HepG2 (cell line): ENCODE measurements around the gene IGF2BP1. TPM values are rescaled to one million over a fixed set of nuclear protein-coding genes. Genes with fewer than 3 reads are reported as not detected.

Source experiments
- EEA1 ChIP-seq: sonication (generic); formaldehyde crosslinking; IDR thresholded peaks from 2 replicates; pipeline ENCODE4 v1.5.1; 2020; ENCODE audit warnings: mild to moderate bottlenecking, missing genetic modification reagents, borderline replicate concordance
- HDAC2 ChIP-seq: sonication (generic); formaldehyde crosslinking; IDR thresholded peaks from 2 replicates; pipeline ENCODE4 v1.4.0; 2020; ENCODE audit warnings: missing genetic modification reagents
- ISX ChIP-seq: sonication (generic); formaldehyde crosslinking; conservative IDR thresholded peaks from 2 replicates; pipeline ENCODE4 v1.5.0; 2020; ENCODE audit warnings: missing genetic modification reagents
- MAFK ChIP-seq, 2 experiments: IDR thresholded peaks in 1 of 2; conservative IDR thresholded peaks in 1 of 2; 2 replicates each; pipeline ENCODE4 v1.6.1; 2011; ENCODE audit warnings: improper control_type of control experiment in 2 of 2, low read length in 2 of 2
- NFIB ChIP-seq: sonication (generic); formaldehyde crosslinking; IDR thresholded peaks from 2 replicates; pipeline ENCODE4 v1.9.0; 2021; ENCODE audit warnings: missing genetic modification reagents, mild to moderate bottlenecking, borderline replicate concordance
- PREB ChIP-seq: sonication (generic); formaldehyde crosslinking; IDR thresholded peaks from 2 replicates; pipeline ENCODE4 v1.4.0; 2020; ENCODE audit warnings: missing genetic modification reagents
- PTBP1 ChIP-seq: fragments of 200-400 bp; formaldehyde crosslinking; IDR thresholded peaks from 2 replicates; pipeline ENCODE4 v1.6.1; 2018; ENCODE audit warnings: low read length, low read depth; ENCODE audit not compliant: poor library complexity, severe bottlenecking
- SIX1 ChIP-seq: sonication (generic); formaldehyde crosslinking; IDR thresholded peaks from 2 replicates; pipeline ENCODE4 v1.4.0; 2020; ENCODE audit warnings: missing genetic modification reagents, borderline replicate concordance
- SOX13 ChIP-seq, 3 experiments: fragments of 450-650 bp in 1 of 3; sonication (generic) in 1 of 3; formaldehyde crosslinking in 1 of 3; IDR thresholded peaks in 2 of 3; conservative IDR thresholded peaks in 1 of 3; 2 replicates each; pipeline versions ENCODE4 v1.5.0 to v1.6.1; 2016 to 2020; ENCODE audit warnings: antibody characterized with exemption in 1 of 3, mild to moderate bottlenecking in 1 of 3, missing compliant biosample characterization in 1 of 3, missing genetic modification reagents in 1 of 3, moderate library complexity in 1 of 3
- STAT6 ChIP-seq: sonication (generic); formaldehyde crosslinking; IDR thresholded peaks from 2 replicates; pipeline ENCODE4 v1.4.0; 2020; ENCODE audit warnings: missing genetic modification reagents, mild to moderate bottlenecking, borderline replicate concordance
- THAP8 ChIP-seq: sonication (generic); formaldehyde crosslinking; IDR thresholded peaks from 2 replicates; pipeline ENCODE4 v1.5.1; 2020; ENCODE audit warnings: missing genetic modification reagents, mild to moderate bottlenecking, borderline replicate concordance
- ZNF432 ChIP-seq: sonication (generic); formaldehyde crosslinking; IDR thresholded peaks from 2 replicates; pipeline ENCODE4 v1.5.0; 2020; ENCODE audit warnings: missing genetic modification reagents, mild to moderate bottlenecking, borderline replicate concordance
- ZNF569 ChIP-seq: sonication (generic); formaldehyde crosslinking; IDR thresholded peaks from 2 replicates; pipeline ENCODE4 v1.5.0; 2020; ENCODE audit warnings: mild to moderate bottlenecking, missing genetic modification reagents, moderate library complexity, borderline replicate concordance
- ZNF704 ChIP-seq: sonication (generic); formaldehyde crosslinking; IDR thresholded peaks from 2 replicates; pipeline ENCODE4 v1.8.1; 2023; ENCODE audit warnings: mild to moderate bottlenecking, inconsistent platforms, moderate library complexity, missing genetic modification reagents, borderline replicate concordance
- polyA plus RNA-seq, 8 experiments: library from polyadenylated mRNA; depleted of rRNA in 3 of 8; stranded (reverse) in 7 of 8; unstranded in 1 of 8; fragments of >200 nt; fragmentation: Illumina TruSeq in 4 of 8; extraction: Trizol in 4 of 8; gene quantifications; 2 replicates each; pipeline versions ENCODE4 v1.2.1 to v1.2.3, GENCODE V29; 2011 to 2016; ENCODE audit warnings: low read depth in 4 of 8, missing spikeins in 1 of 8, mixed read lengths in 1 of 8; ENCODE audit not compliant: insufficient read depth in 1 of 8
- total RNA-seq, 5 experiments: library from RNA; depleted of rRNA; stranded (reverse); fragments of >200 nt; fragmentation: Illumina TruSeq; extraction: Trizol; gene quantifications; 2 replicates each; pipeline ENCODE4 v1.2.3, GENCODE V29; 2016; ENCODE audit warnings: low read depth in 1 of 5

The IGF2BP1 gene
- total and polyA plus RNA-seq, 2 of the 13 experiments (the other 11 are each of a cell fraction or from before 2014, with no cell fraction given): 29.7 to 75.1 TPM

DNA sequence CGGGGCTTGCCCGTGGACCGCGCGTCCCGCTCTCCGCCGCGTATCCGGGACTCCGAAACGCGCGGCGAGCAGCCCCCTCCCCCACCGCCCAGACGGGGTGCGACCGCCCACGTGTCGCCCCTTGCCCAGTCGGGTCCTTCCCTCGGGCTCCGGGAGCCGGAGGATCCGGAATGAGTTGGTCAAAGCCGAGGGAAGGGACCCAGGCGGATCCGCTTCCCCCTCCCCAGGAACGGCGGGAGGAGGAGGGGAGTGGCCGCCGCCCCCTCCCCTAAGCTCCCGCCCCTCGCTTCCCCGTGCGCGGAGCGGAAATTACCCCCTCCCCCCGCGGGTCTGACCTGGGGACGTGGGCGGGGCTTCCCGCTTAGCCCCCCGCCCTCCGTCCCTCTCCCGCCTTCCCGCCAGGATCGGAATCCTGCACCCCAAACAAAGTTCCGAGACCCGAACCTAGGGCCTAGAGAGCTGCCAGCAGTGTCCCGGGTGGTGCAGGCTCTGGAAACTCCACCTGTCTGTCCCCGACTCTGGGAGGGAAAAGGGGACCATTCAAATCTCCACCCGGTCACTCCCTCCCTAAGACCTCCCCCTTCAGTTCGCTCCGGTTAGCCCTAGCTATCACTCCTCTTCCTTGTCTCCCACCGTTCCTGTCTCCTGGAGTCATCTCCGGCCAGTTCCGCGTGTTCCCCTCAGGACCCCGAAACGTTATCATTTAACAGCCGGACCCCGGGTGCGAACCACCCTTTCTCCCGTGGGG is 1.0 kb upstream of the IGF2BP1 start (continued):
- TF ChIP-seq PREB (CRISPR knock-in tag) (no peak), ZNF432 (0 out of 2 replicates have a peak, but pooled peaks have one; percentile 24), SOX13 (IDR thresholded peaks at IDR 0.05) (0 out of 2 replicates have a peak, but pooled peaks have one; percentile 15), SOX13 (CRISPR knock-in tag; conservative IDR thresholded peaks at IDR 0.05 in 1 of 2, IDR thresholded peaks at IDR 0.05 in 1 of 2) (peak in 1 of 2 experiments; percentile 71; a peak in 2 of 4 replicates), NFIB (CRISPR knock-in tag) (no peak), THAP8 (CRISPR knock-in tag) (no peak), ISX (CRISPR knock-in tag) (no peak), SIX1 (CRISPR knock-in tag) (no peak), ZNF704 (CRISPR knock-in tag) (peak; percentile 87), HDAC2 (peak; percentile 67; the same call in 1 of the 2 replicates), PTBP1 (peak; percentile 24), MAFK (conservative IDR thresholded peaks at IDR 0.05 in 1 of 2, IDR thresholded peaks at IDR 0.05 in 1 of 2; ENCODE audit: low read length in 2 of 2) (no peak), STAT6 (CRISPR knock-in tag) (no peak; the same call in 1 of the 2 replicates), ZNF569 (CRISPR knock-in tag) (no peak; the same call in 1 of the 2 replicates), EEA1 (CRISPR knock-in tag) (peak; percentile 30; the same call in 1 of the 2 replicates)
